Ecto neural progenitor cell (in vitro differentiated cells): ENCODE results near the gene SF3A2.

Source experiments
- DNase-seq: peaks from one replicate; pipeline ENCODE4 v3.0.0-alpha.2; 2018; ENCODE audit warnings: low spot score

Gene SF3A2

DNA sequence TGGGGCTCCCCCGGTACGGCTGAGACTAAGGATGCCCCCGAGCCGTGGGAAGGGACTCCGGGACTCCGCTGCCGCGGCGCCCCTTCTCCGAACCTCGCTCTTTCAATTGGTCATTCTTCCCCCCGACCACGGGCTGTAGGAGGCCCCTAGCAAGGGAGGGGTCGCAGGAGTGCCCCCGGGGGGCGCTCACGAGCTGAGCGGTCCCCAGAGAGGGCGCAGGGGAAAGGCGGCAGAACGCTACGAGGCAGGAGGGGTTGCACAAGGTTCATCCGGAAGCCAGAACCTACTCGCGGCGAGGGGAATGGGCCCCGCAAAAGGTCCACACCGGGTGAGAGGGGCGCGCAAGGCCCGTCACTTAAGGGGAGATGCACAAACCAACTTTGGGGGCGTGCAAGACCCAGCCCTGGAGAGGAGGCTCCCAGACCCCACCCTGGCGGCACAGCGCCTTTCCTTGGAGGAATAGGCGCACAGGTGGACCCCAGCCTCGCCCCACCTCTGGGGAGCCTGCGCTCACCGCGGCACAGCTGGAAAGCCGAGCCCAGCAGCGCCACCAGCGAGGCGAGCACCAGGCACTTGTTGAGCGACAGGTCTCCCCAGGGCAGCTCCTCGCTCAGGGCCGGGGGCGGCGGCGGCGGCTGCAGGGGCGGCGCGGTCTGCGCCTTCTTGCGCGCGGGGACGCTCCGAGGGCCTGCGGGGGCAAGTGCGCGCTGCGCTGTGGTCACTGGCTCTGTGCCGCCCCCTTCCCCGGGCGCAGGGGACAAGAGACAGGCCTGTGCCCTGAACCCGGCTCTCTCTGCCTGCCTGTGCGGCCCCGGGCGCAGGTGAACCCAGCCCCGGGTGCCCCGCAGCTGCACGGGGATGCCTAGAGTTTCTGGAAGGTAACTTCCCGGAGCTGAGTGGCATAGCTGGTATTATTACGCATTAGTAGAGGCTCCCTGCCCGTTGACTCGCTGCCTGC is 16.8 kb downstream of the SF3A2 start:
- DNase-seq: peak; percentile 74

DNA sequence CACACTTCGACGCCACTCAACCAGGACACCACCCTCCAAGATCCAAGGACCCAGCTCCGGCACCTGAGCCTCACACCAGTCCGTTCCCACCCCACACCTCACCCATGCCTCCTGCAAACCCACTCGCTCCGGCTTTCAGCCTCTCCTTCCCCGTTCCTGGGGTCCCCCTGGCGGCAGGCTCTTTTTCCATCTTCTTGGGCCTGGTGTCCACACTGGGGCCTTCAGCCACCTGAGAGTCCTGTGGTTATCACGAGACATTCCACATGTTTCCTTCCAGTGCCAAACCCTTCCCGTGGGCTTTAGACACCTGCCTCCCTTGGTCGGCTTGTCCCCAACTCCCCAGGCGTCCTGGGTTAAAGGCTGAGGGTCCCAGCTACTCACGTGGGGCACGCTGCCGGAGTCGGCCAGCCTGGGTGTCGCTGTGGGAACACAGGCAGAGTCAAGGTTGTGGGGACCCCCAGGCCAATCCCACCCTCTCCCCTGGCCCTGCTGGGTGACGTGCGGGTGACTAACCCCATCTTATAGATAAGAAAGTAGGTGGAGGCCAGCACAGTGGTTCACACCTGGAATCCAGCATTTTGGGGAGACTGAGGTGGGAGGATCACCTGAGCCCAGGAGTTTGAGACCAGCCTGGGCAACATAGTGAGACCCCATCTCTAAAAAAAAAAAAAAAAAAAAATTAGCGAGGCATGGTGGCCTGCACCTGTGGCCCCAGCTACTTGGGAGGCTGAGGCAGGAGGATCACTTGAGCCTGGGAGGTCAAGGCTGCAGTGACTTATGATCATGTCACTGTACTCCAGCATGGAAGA is 17.6 kb downstream of the SF3A2 start:
- peak; percentile 82 for DNase-seq

DNA sequence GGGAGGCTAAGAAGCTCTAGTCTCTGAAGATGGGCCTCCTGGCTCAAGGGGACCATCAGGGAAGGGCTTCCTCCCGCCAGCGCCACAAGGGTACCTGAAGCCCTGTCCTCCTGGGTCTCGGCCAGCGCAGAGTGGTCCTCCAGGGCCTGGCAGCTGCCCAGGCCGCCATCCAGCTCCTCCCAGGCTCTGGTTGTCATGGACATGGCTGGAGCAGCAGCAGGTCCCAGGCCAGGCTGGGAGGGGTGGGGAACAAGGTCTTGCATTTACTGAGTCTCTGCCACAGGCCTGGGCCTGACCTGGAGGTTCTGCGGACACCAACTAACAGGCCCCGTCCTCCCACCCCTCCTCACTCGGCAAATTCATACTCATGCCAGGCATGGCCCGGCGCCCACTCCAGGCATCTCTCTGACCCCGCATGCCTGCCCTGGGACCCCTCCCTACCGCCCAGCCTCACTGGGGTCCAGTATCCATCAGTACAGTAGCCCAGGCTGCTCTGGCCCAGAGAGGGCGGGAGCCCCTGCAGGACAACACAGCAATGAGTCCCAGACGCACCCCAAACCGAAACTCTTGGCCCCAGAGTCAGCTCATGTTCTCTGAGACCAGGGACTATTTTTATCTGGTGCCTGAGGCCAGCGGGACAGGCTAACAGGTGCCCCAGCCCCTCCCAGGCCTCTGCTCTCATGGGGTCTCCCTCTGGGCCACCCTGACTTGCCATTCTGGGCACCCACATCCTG is 18.7 kb downstream of the SF3A2 start:
- no peak for DNase-seq

DNA sequence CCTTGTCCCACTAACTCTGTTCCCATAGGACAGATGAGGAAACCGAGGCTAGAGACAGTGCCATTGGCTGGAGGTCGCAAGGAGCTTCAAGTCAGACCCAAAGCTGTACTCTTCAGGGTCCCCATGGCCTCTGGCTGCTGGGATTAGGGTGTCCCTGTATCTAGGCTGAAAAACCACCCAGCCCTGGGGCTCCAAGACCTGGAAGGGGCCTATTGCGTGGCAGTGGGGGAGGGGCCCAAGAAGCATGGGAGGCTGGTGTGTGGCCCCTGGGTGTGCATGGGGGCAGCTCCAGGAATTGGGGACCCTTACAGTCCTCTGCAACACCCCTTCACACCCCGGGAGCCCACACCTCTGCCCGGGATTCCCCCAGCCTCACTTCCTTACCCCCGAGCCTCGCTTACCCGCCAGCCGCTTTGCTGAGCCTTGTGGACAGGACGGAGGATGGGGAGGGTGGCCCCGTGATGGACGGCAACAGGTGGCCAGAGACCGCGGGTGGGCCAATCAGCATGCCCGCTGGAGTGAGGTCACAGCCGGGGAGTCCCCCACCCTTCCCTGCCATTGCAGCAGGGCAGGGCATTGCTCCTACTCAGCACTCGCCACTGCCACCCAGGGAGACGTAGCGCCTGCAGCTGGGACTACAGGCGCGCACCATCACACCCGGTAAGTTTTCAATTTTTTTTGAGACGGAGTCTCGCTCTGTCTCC is 19.5 kb downstream of the SF3A2 start, which contains the start of gene JSRP1:
Gene JSRP1 (minus strand): TSS at position 436 of the 704 bp plus-strand sequence. CDS start 1,103 bp downstream, outside the sequence.
- no peak for DNase-seq

DNA sequence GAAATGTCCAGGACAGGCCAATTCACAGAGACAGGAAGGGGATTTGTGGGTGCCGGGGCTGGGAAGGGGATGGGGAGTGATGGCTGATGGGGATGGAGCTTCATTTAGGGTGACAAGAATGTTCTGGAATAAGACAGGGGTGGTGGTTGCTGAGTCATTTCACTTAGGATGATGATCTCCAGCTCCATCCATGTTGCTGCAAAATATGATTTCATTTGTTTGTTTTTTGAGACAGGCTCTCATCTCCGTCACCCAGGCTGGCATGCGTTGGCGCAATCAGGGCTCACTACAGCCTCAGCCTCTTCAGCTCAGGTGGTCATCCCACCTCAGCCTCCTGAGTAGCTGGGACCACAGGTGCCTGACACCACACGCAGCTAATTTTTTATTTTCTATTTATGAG is 22.7 kb downstream of the SF3A2 start:
- DNase-seq: no peak

DNA sequence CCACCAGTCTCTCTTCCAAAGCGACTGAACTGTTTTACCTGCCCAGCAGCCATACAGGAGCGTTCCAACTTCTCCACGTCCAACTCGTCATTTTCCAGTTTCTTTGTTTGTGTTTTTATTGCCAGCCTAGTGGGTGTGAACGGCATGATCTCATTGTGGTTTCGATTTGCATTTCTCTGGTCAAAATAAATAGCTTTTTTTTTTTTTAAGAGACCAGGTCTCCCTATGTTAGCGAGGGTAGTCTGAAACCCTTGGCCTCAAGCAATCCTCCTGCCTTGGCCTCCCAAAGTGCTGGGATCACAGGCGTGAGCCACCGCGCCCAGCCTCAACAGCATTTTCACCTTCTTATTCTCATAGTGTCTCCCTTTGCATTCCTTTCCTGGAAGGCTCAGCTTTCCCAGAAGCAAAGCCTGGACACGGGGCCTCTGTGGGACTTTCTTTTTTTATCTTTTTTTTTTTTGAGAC is 23.7 kb downstream of the SF3A2 start:
- DNase-seq: no peak

DNA sequence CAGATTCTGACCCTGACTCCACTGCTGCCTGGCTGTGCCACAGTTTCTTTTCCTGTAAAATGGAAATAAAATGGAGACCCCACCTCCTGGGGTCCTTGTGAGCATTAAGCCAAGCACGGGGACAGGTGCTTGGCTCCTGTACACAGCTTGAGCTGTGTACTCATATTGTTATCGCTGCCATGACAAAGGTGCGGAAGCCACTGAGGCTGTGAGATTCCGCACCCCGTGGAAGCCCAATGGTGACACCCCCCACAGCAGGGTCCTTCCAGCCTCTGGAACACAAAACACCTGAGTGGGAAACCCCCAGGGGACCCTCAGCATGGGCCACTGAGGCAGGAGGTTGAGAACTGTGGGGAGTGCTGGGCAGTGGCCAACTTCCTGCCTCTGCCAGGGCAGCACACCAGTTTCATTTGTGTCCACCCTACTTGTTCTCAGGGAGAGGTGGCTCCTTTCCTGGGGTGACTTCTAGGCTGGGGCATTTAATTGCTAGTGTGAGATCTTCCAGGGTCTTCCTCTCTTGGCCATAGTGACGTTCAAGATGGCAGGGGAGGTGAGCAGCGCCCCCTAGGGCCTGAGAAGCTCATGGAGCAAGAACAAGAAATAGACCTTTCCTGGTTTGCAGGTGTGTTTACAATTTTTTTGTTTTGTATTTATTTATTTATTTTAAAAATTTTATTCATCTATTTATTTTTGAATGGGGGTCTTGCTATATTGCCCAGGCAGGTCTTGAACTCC is 25.0 kb downstream of the SF3A2 start:
- DNase-seq: no peak

DNA sequence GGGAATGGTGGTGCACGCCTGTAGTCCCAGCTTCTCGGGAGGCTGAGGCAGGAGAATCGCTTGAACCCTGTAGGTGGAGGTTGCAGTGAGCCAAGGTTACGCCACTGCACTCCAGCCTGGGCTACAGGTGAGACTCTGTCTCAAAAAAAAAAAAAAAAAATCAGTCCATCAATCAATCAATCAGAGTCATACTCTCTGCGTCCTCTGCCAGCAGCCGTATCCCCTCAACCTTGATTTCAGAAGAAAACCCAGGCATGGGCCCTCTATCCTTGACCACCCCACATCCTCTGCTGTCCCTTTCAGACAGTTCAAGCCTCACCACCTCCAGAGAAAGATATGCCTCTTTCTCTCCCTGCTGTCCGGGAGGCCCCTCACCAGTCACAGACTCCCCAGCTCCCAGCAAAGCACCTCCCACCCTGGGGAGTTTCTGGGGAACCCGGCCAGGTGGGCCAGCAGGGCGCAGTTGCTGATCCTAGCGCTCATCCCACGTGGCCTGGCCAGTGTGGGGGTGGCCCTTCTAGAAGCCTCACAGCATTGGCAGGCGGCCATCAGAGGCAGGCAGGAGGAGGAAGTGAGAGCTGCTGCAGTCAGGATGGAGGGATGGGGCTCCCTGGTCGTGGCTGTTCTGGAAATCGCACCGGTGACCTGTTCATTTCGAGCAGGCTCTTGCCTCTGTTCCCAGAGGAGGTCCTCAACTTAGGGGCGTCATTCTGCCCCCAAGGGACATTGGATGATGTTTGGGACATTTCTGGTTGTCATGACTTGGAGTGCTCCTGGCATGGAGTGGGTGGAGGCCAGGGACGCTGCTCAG is 29.8 kb downstream of the SF3A2 start:
- no peak for DNase-seq

DNA sequence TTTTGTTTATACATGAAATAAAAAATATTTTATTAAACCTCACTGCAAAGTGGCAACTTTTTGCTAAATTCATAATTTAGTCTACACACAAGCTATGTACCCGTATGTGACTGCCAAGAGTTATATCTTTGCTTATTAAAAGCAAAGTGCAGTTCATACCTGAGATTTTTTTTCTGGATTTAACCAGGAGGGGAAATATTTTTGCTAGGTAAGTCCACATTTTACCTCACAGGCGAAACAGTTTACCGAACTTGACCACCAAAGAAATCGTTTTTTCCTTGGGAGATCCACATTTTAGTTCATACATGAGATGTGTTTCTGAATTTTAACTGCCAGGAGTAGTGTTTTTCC is 31.8 kb downstream of the SF3A2 start:
- no peak for DNase-seq

DNA sequence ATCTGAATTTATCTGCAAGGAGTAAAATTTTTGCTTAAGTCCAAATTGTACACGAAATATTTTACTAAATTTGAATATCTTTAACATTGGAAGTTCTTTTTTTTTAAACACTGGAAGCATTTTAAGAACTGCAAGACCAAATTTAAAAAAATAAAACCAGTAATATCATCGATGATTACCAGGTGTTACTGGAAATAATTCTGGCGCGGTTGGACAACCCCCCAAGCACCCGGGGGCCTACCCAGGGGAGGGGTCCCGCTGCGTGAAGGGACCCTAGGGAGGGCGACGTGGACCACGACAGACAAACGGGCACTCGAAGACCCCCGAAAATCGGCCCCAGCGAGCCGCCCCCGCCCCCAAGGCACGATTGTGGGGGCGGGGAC is 32.2 kb downstream of the SF3A2 start:
- DNase-seq: no peak

DNA sequence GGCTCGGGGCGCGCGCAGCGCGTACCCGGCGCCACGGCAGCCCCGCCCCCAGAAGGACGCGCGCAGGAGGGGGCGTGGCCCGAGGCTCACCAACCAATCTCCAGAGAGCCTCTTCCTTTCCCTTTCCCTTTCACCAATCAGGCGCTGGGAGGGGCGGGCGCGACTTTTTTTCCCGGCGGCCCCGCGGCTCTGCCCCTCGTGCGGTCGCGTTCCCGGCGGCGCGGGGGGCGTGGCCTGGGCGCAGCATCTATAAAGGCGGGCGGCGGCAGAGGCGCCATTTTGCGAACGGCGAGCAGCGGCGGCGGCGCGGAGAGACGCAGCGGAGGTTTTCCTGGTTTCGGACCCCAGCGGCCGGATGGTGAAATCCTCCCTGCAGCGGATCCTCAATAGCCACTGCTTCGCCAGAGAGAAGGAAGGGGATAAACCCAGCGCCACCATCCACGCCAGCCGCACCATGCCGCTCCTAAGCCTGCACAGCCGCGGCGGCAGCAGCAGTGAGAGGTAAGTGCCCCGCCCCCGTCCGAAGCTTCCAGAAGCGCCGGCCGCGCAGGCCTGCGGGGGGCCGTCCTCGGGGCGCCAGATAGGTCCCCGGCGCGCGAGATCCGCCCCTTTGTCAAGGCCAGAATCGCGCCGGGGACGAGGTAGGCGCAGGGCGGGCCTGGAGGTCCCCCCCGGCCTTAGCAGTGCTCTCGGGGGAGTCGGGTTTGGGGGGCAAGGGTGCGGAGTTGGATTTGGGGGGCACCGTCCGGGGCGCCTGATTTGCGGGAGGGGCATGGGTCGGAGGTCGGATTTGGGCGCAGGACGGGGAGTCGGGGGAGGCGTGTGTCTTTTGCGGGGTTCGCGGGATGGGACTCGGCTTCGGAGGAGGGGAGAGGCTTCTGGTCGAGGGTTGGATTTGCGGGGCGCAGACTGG is 32.9 kb downstream of the SF3A2 start:
- peak; percentile 99 for DNase-seq

DNA sequence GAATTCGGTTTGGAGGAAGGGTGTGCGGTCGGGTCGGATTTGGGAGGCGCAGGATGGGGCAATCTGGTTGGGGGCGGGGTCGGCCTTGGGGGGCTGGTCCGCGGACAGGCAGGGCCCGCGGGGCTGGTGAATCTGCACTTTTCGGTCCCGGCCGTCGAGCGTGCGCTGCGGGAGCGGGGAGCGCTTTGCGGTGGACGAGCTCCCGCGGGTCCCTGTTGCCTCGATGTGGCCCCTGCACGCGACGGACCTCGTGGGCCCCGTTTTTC is 33.5 kb downstream of the SF3A2 start:
- no peak for DNase-seq

DNA sequence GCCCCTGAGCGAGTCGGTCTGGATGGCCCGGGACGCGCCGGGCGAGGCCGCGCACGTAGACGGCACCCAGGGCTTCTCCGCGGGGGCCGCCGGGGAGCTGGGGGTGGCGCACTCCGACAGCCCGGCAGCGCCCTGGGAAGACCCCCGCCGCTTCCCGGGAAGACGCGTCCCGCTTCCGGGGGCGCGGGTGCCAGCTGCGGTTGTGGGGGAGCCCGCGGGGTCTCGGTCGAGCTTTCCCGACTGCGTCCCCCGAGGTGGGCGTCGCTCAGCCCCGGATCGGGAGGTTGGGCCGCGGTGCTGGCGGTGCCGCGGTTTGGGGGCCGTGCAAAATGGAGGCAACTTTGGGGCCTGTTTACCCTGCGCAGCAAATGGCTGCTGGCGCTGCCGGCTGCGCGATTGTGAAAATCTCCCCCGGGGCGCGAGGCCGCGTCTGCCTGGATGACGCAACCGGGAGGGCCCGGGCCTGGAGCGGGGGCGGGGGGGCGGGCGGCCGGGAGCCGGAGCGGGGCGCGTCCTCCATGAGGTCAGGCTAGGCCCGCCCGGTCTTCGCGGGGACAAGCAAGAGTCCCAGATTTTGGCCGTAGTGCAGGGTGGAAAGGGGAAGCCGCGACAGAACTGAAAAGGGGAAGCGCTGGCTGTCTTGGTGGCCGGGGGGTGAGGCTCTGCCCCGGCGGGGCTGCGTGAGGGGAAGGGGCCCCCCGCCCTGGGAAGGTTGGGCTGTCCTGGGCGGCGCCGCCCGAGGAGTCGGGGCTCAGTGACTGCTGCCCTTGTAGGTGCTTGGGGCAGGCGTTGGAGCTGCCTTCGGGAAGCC is 34.0 kb downstream of the SF3A2 start:
- peak; percentile 73 for DNase-seq

DNA sequence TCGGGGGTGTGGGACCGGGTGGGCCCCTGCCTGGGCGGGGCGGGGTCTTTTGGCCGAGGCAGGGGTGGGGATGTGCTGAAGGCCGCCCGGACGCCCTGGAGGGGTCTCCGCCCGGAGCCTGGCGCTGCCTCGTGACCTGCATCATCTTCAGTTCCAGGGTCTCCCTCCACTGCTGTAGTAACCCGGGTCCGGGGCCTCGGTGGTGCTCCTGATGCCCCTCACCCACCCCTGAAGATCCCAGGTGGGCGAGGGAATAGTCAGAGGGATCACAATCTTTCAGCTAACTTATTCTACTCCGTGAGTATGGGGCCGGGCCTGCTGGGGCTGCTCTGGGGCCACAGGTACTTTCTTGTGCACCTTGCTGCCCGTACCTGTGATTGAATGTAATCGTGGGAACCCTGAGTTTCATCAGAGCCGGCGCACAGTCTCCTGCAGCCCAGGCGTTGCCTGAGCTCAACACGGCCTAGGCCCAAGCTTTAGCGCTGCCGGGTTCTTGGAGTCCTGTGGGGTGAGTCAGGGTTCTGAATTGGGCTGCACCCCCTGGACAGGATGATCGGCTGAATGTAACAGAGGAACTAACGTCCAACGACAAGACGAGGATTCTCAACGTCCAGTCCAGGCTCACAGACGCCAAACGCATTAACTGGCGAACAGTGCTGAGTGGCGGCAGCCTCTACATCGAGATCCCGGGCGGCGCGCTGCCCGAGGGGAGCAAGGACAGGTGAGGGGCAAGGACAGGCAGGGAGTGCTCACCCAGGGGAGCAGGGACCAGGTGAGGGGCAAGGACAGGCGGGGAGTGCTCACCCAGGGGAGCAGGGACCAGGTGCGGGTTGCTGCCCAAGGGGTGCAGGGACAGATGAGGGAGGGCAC is 34.8 kb downstream of the SF3A2 start:
- DNase-seq: no peak

DNA sequence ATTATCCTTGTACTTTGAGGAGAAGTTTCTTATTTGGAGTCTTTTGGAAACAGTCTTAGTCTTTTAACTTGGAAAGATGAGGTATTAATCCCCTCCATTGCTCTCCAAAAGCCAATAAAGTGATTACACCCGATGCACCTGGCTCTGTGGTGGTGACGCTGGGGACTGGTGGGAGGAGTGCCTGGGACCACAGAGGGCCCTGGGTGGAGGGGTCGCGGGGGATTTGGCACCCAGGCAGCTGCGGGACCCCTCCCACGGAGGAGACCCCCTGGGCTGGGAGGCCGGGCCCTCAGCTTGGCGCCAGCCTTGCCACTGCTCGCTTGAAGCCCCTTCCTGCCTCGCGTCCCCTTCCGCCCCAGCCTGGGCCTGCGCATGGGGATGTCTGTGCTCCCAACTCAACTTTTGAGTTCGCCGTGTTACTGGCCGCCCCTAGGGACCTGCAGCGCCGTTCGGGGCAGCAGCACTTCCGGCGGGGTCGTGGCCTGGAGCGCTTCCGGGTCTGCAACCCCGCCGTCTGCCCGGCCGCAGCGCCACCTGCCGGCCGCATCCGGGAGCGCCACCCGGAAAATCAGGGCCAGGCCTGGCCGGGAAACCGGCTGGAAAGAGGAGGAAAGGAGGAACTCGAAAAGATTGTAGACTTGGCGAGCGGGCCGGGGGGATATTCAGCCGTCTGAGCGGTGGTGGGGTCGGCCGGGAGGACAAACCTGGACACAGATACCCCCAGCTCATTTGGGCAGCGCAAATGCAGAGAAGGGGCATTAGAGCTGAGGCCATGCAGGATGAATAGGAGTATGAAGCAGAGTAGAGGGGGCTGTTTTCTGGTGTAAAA is 36.9 kb downstream of the SF3A2 start:
- DNase-seq: peak; percentile 93

DNA sequence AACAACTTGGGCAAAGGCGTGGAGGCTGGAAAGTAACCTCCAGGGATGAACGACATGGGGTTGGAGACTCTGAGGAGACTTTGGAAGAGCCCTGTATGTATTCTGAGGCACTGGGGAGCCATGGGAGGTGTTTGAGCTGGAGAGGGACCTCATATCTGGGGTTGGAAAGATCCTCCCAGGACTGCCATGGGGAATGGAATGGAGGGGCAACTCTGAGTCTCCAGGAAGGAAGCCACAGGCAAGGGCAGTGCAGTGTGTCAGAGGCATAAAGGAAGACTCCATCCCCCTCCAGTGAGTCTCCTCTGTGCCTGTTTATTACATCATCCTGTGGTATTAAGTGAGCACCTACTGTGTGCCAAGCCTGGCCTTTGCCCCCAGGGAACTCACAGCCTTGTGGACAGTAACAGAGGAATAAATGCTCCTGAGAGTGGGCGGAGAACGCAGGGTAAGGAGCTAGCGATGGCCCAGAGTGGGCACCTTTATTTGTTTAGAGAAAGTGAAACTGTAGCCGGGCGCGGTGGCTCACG is 37.6 kb downstream of the SF3A2 start:
- DNase-seq: no peak
